ENCODE results near the gene SYK. TPM values are rescaled to one million over a fixed set of nuclear protein-coding genes. Genes with fewer than 3 reads are reported as not detected.

The SYK gene
- total RNA-seq, 1 donor from 2014 or later = 7.4 TPM

DNA sequence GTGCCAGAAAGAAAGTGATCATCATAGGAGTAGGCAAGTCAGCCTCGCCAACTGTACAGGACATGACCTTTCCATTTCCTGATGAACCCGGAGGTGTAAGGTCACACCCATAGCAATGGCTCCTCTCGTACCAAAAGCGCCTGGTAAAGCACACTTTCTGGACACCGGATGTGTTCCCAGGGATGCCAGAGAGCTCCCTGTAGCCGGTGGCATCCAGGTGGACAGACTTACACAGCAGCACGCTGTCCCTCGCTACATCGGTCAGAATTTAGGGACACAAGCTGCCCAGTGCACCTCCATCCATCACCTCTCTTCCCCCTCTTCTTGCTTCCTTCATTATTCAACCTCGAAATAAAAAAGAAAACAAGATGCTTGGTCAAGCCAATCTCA, 105.4 kb downstream of the SYK start:
- Mint-ChIP-seq H3K36me3 (ENCODE audit: insufficient read depth) (peaks cover 1% of the 10 kb centered on the region), H3K4me1 (ENCODE audit: low read depth) (no peaks in the 10 kb centered on the region), H3K4me3 (ENCODE audit: low read depth) (no peak overlapping the region), H3K27me3 (peaks cover 3% of the 10 kb centered on the region), H3K27ac (no peak overlapping the region), H3K9me3 (ENCODE audit: low read depth) (peaks cover 10% of the 10 kb centered on the region)
- no peak for DNase-seq (ENCODE audit: low spot score, unreplicated experiment)
- TF ChIP-seq, protein P1, sequence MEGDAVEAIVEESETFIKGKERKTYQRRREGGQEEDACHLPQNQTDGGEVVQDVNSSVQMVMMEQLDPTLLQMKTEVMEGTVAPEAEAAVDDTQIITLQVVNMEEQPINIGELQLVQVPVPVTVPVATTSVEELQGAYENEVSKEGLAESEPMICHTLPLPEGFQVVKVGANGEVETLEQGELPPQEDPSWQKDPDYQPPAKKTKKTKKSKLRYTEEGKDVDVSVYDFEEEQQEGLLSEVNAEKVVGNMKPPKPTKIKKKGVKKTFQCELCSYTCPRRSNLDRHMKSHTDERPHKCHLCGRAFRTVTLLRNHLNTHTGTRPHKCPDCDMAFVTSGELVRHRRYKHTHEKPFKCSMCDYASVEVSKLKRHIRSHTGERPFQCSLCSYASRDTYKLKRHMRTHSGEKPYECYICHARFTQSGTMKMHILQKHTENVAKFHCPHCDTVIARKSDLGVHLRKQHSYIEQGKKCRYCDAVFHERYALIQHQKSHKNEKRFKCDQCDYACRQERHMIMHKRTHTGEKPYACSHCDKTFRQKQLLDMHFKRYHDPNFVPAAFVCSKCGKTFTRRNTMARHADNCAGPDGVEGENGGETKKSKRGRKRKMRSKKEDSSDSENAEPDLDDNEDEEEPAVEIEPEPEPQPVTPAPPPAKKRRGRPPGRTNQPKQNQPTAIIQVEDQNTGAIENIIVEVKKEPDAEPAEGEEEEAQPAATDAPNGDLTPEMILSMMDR (IDR thresholded peaks at IDR 0.05; ENCODE audit: unreplicated experiment) = no peak

DNA sequence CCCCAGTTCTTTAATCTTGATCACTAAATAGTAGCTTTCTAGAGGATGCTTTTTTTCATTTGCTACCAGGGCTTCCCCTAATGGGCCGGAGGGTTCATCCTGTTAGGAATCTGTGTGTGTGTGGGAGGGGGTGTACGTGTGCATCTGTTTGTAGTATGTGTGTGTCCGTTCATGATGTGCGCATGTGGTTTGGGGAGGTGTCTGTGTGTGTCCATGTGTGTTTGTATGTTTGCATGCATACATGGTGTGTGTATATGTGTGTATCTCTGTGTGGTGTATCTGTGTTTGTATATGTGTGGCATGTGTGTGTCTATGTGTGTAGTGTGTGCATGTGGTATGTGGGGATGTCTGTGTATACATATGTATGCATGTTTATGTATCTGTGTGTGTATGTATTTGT, 106.2 kb downstream of the SYK start:
- Mint-ChIP-seq H3K36me3 (ENCODE audit: insufficient read depth) (peaks cover 1% of the 10 kb centered on the region), H3K4me3 (ENCODE audit: low read depth) (no peak overlapping the region), H3K27me3 (peaks cover 3% of the 10 kb centered on the region), H3K9me3 (ENCODE audit: low read depth) (peaks cover 5% of the 10 kb centered on the region), H3K4me1 (ENCODE audit: low read depth) (no peaks in the 10 kb centered on the region), H3K27ac (no peak overlapping the region)
- DNase-seq (ENCODE audit: low spot score, unreplicated experiment) = no peak
- TF ChIP-seq, protein P1 (IDR thresholded peaks at IDR 0.05; ENCODE audit: unreplicated experiment) = no peak

DNA sequence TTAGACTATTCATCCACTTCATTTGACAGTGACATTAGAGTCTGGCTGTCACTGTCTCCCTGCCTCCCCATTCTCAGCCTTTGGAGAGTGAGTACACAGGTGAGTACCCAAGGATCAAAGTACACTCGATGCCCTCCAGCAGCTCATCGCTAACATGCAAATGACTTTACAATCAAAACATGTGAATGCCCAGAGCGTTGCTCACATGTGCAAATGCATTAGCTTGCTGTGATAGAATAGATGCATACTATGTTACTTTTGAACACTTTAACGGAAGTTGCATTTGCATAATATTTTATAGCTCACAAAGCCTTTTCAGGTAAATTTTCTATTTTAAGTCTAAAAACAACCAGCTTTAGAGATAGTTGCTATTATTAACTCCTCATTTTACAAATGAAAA, 107.6 kb downstream of the SYK start:
- H3K27me3 Mint-ChIP-seq = peaks cover 3% of the 10 kb centered on the region
- no peak overlapping the region for H3K4me3 Mint-ChIP-seq (ENCODE audit: low read depth)
- H3K9me3 Mint-ChIP-seq (ENCODE audit: low read depth) = no peaks in the 10 kb centered on the region
- TF ChIP-seq, protein P1 (IDR thresholded peaks at IDR 0.05; ENCODE audit: unreplicated experiment) = no peak
- no peaks in the 10 kb centered on the region for H3K36me3 Mint-ChIP-seq (ENCODE audit: insufficient read depth)
- H3K4me1 Mint-ChIP-seq (ENCODE audit: low read depth) = no peaks in the 10 kb centered on the region
- DNase-seq (ENCODE audit: low spot score, unreplicated experiment) = no peak
- H3K27ac Mint-ChIP-seq = no peak overlapping the region

DNA sequence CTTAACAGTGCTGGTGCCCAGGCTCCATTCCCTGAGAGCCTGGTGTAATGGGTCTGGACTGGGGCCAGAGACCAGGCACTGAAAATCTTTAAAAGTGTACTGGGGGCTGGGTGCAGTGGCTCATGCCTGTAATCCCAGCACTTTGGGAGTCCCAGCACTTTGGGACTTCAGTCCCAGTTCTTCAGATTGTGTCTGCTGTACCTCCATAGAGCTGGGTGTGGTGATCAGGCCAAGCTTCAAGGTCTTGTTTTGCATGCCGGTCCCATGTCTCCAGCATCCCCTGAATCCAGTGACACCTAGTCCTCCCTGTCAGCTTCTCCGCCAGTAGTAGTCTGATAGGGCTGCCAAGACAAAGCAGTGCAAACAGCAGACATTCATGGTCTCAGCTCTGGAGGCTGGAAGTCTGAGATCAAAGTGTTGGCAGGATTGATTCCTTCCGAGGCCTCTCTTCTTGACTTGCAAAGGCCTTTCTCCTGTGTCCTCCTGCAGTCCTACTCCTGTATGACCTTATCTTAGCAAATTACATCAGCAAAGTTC, 108.2 kb downstream of the SYK start:
- Mint-ChIP-seq H3K27me3 (peaks cover 3% of the 10 kb centered on the region), H3K9me3 (ENCODE audit: low read depth) (no peaks in the 10 kb centered on the region), H3K27ac (no peak overlapping the region)

DNA sequence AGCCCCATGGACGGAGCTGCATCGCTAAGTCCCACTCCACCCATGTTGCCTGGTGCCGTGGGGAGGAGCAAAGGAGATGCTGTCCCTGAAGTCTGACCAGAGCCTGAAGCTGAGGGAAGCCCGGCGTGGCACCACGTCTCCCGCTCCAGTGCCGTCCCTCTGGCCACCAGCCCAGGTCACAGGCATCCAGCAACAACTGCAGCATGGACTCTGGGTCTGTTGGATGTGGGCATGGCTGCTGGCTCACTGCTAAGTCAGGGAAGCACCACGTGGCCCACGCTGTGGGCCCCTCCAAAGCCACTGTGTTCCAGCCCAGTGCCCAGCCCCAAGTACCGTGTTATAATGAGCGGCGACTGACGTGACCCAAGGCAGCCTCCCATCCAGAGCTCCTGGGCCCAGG, 112.6 kb downstream of the SYK start:
- Mint-ChIP-seq H3K27ac (no peak overlapping the region), H3K27me3 (peaks cover 3% of the 10 kb centered on the region), H3K36me3 (ENCODE audit: insufficient read depth) (no peaks in the 10 kb centered on the region), H3K4me1 (ENCODE audit: low read depth) (no peaks in the 10 kb centered on the region), H3K9me3 (ENCODE audit: low read depth) (no peaks in the 10 kb centered on the region), H3K4me3 (ENCODE audit: low read depth) (no peak overlapping the region)
- no peak for DNase-seq (ENCODE audit: low spot score, unreplicated experiment)
- TF ChIP-seq, protein P1 (IDR thresholded peaks at IDR 0.05; ENCODE audit: unreplicated experiment) = no peak

More for the DNA sequence above, 108.2 kb downstream of the SYK start:
- TF ChIP-seq, protein P1 (IDR thresholded peaks at IDR 0.05; ENCODE audit: unreplicated experiment) = no peak
- Mint-ChIP-seq H3K4me3 (ENCODE audit: low read depth) (no peak overlapping the region), H3K4me1 (ENCODE audit: low read depth) (no peaks in the 10 kb centered on the region), H3K36me3 (ENCODE audit: insufficient read depth) (no peaks in the 10 kb centered on the region)
- no peak for DNase-seq (ENCODE audit: low spot score, unreplicated experiment)

Data from progenitor cell of endocrine pancreas (in vitro differentiated cells).